ENCODE data around the gene GBP3.

- TF ChIP-seq CTCF (conservative IDR thresholded peaks at IDR 0.05; ENCODE audit: low read length) (peak; percentile 80), EZH2phosphoT487 (IDR thresholded peaks at IDR 0.05; ENCODE audit: borderline replicate concordance) (no peak)
These were observed 49.0 kb downstream of the GBP3 start for GRCh38 chr1:88973520-88974137.
